K562 (cell line): ENCODE results near the gene TFEC. TPM values are rescaled to one million over a fixed set of nuclear protein-coding genes. Genes with fewer than 3 reads are reported as not detected.

Source experiments
- ATAC-seq: fragments of 200-7000 bp; cut with Tn5 transposase; 3 replicates; pipeline ENCODE4 v1.9.1; 2020; ENCODE audit warnings: moderate library complexity
- BruUV-seq: library from RNA; stranded (reverse); fragments of 400-500 nt; replicated peaks from 2 replicates; lab custom pipeline; 2021; lab: Mats Ljungman, UMichigan
- CTCF ChIA-PET: fragments of 300-600 bp; formaldehyde crosslinking; extraction: SDS; loops from one replicate; lab custom pipeline; 2021; ENCODE audit warnings: low intra/inter-chr PET ratio; lab: Yijun Ruan, JAX
- POLR2A ChIA-PET: fragments of 300-600, 350-650 bp; sonication (Branson Sonifier 250); formaldehyde crosslinking; extraction: SDS; loops from one replicate; lab custom pipeline; 2021; ENCODE audit warnings: antibody characterized with exemption, inconsistent platforms; lab: Yijun Ruan, JAX
- DNase-seq, 4 experiments: peaks; one replicate each; pipeline versions ENCODE4 v3.0.0 to v3.0.0-alpha.2; 2011 to 2018; ENCODE audit warnings: low spot score in 3 of 4, mixed read lengths in 3 of 4; ENCODE audit errors: extremely low read depth in 1 of 4
- FAIRE-seq: peaks from 2 replicates; lab custom pipeline; 2011; peaks lifted over from hg19 to GRCh38; lab: Jason Lieb, UNC
- H2AFZ ChIP-seq: 2 replicates; pipeline ENCODE4 v1.6.0; 2011; ENCODE audit warnings: low read depth, low read length, control low read depth, inconsistent platforms
- H3K27ac ChIP-seq: fragments of 200-600 bp; 3 replicates; pipeline ENCODE4 v1.8.0; 2011; ENCODE audit warnings: low read depth, mild to moderate bottlenecking, control low read depth, inconsistent platforms, low read length, moderate library complexity, mixed read lengths; ENCODE audit errors: extremely low read depth
- H3K27me3 ChIP-seq, 2 experiments: fragments of 300-600 bp in 1 of 2; 2 replicates in 1 of 2; 3 replicates in 1 of 2; pipeline versions ENCODE4 v1.6.0 to v1.8.0; 2011; ENCODE audit warnings: inconsistent platforms in 2 of 2, low read length in 2 of 2, mild to moderate bottlenecking in 1 of 2, mixed read lengths in 1 of 2, moderate library complexity in 1 of 2; ENCODE audit not compliant: control insufficient read depth in 2 of 2, insufficient read depth in 2 of 2
- H3K36me3 ChIP-seq: fragments of 300-600 bp; 3 replicates; pipeline ENCODE4 v1.8.0; 2011; ENCODE audit warnings: mild to moderate bottlenecking, low read length, inconsistent platforms; ENCODE audit not compliant: control insufficient read depth, insufficient read depth
- H3K4me1 ChIP-seq, 2 experiments: fragments of 200-600 bp in 1 of 2; replicated peaks in 1 of 2; 2 replicates in 1 of 2; 3 replicates in 1 of 2; pipeline versions ENCODE4 v1.5.1 to v1.8.0; 2011; ENCODE audit warnings: inconsistent platforms in 2 of 2, low read length in 2 of 2, mild to moderate bottlenecking in 1 of 2, mixed read lengths in 1 of 2, moderate library complexity in 1 of 2; ENCODE audit not compliant: control insufficient read depth in 2 of 2, insufficient read depth in 2 of 2
- H3K4me2 ChIP-seq: 2 replicates; pipeline ENCODE4 v1.6.1; 2011; ENCODE audit warnings: low read length, control low read depth, inconsistent platforms, mixed read lengths; ENCODE audit not compliant: insufficient read depth
- H3K4me3 ChIP-seq: fragments of 200-600 bp; sonication (generic), shearing (Covaris generic); 2 replicates; pipeline ENCODE4 v1.5.1; 2016; ENCODE audit warnings: control low read depth, inconsistent platforms
- H3K79me2 ChIP-seq: fragments of 200-600 bp; 3 replicates; pipeline ENCODE4 v1.8.0; 2011; ENCODE audit warnings: low read length, inconsistent platforms; ENCODE audit not compliant: control insufficient read depth, insufficient read depth
- H3K9ac ChIP-seq, 2 experiments: 2 replicates each; pipeline versions ENCODE4 v1.6.0 to v1.6.1; 2011; ENCODE audit warnings: low read depth in 2 of 2, low read length in 2 of 2, control low read depth in 1 of 2, inconsistent platforms in 1 of 2, mild to moderate bottlenecking in 1 of 2, mixed read lengths in 1 of 2; ENCODE audit not compliant: insufficient read depth in 1 of 2
- H3K9me1 ChIP-seq: one replicate; pipeline ENCODE4 v1.6.0; 2011; ENCODE audit warnings: inconsistent platforms, mild to moderate bottlenecking, low read length, moderate library complexity; ENCODE audit not compliant: control insufficient read depth, insufficient read depth
- H3K9me3 ChIP-seq: replicated peaks from 2 replicates; pipeline ENCODE4 v1.5.1; 2011; ENCODE audit warnings: low read depth, low read length, inconsistent platforms; ENCODE audit not compliant: control insufficient read depth, insufficient read depth
- H4K20me1 ChIP-seq: replicated peaks from 2 replicates; pipeline ENCODE4 v1.6.1; 2011; ENCODE audit warnings: low read length, inconsistent platforms, mixed read lengths; ENCODE audit not compliant: control insufficient read depth, insufficient read depth
- ARNT ChIP-seq, 2 experiments: fragments of 450-650 bp; IDR thresholded peaks; 2 replicates each; pipeline ENCODE4 v1.6.1; 2016; ENCODE audit warnings: mild to moderate bottlenecking in 1 of 2
- DDX20 ChIP-seq: fragments of 450-650 bp; IDR thresholded peaks from 2 replicates; pipeline ENCODE4 v1.6.1; 2016; ENCODE audit warnings: missing genetic modification characterization, low read depth, mild to moderate bottlenecking, missing compliant biosample characterization, moderate library complexity
- EWSR1 ChIP-seq: fragments of 450-650 bp; IDR thresholded peaks from 2 replicates; pipeline ENCODE4 v1.6.1; 2018; ENCODE audit warnings: borderline replicate concordance, mild to moderate bottlenecking, low read depth, moderate library complexity; ENCODE audit not compliant: partially characterized antibody
- FOS ChIP-seq: IDR thresholded peaks from 3 replicates; pipeline ENCODE4 v1.6.1; 2011; ENCODE audit not compliant: insufficient read length; ENCODE audit errors: extremely low read depth
- HMG20B ChIP-seq: fragments of 250-450 bp; sonication (Bioruptor Pico); IDR thresholded peaks from 2 replicates; pipeline ENCODE4 v1.5.0; 2021; ENCODE audit warnings: mild to moderate bottlenecking
- RBFOX2 ChIP-seq: fragments of 200-400 bp; formaldehyde crosslinking; IDR thresholded peaks from 2 replicates; pipeline ENCODE4 v1.6.1; 2017; ENCODE audit warnings: low read depth, mild to moderate bottlenecking, low read length, moderate library complexity
- TFAM ChIP-seq: fragments of 250-450 bp; sonication (Bioruptor Pico); conservative IDR thresholded peaks from 2 replicates; pipeline ENCODE4 v1.5.0; 2021; ENCODE audit warnings: mild to moderate bottlenecking, moderate library complexity
- ZC3H11A ChIP-seq: IDR thresholded peaks from 2 replicates; pipeline ENCODE4 v1.6.1; 2012; ENCODE audit warnings: low read depth, low read length, improper control_type of control experiment
- ZNF584 ChIP-seq: fragments of 200-800 bp; sonication (Bioruptor generic); IDR thresholded peaks from 2 replicates; pipeline ENCODE4 v1.6.1; 2016; ENCODE audit warnings: low read depth, mild to moderate bottlenecking, missing genetic modification characterization, missing compliant biosample characterization
- ZNF696 ChIP-seq: fragments of 250-450 bp; sonication (Bioruptor Pico); conservative IDR thresholded peaks from 2 replicates; pipeline ENCODE4 v1.4.0; 2020; ENCODE audit warnings: mild to moderate bottlenecking, moderate library complexity
- WGBS: fragments of 100-300 bp; shearing (Covaris generic); methylation state at CpG from one replicate; pipeline ENCODE4 v1.1.6; 2016; ENCODE audit warnings: low coverage, mixed read lengths; ENCODE audit not compliant: insufficient coverage; ENCODE audit errors: missing lambda C conversion rate; 5-methylcytosine and 5-hydroxymethylcytosine counted together
- in situ Hi-C: fragments of 300-500 bp; cut with MboI; formaldehyde crosslinking; loops from 4 replicates; pipeline ENCODE4 v1.15.0; 2018; ENCODE audit warnings: inconsistent platforms, mixed read lengths
- intact Hi-C: fragments of 100-400 bp; cut with micrococcal nuclease; formaldehyde crosslinking; loops from 2 replicates; pipeline ENCODE4 v1.14.2; 2022
- polyA plus RNA-seq, 8 experiments: library from polyadenylated mRNA; depleted of rRNA in 4 of 8; stranded (reverse) in 5 of 8; unstranded in 3 of 8; fragments of >200 nt; fragmentation: Nextera tagmentation in 2 of 8; fragmentation: Illumina TruSeq in 1 of 8; extraction: Ambion mirVana in 2 of 8; extraction: Trizol in 1 of 8; gene quantifications; 2 replicates each; pipeline versions ENCODE4 v1.2.1 to v1.2.3, GENCODE V29; 2011 to 2014; ENCODE audit warnings: inconsistent platforms in 1 of 8, missing spikeins in 1 of 8
- total RNA-seq, 7 experiments: library from RNA; depleted of rRNA in 6 of 7; stranded (reverse); fragments of >200 nt in 6 of 7; fragmentation: Illumina TruSeq in 2 of 7; extraction: Trizol in 2 of 7; gene quantifications; 2 replicates each; pipeline versions ENCODE4 v1.2.1 to v1.2.3, GENCODE V29; 2011 to 2021; ENCODE audit warnings: low replicate concordance in 1 of 7
- TF ChIP-seq, protein P1 (sequence below): fragments of 450-650 bp; IDR thresholded peaks from one replicate; pipeline ENCODE4 v1.6.1; 2018; ENCODE audit warnings: mild to moderate bottlenecking, moderate library complexity; ENCODE audit not compliant: partially characterized antibody
- TF ChIP-seq, protein P2 (sequence below), 2 experiments: fragments of 450-650 bp; conservative IDR thresholded peaks; 2 replicates each; pipeline ENCODE4 v1.6.1; 2017; ENCODE audit warnings: mild to moderate bottlenecking in 2 of 2, moderate library complexity in 2 of 2

Gene TFEC
- total and polyA plus RNA-seq, 9 of the 15 experiments (the other 6 are each of a cell fraction or from before 2014, with no cell fraction given): 0.01 TPM; not detected in 8

DNA sequence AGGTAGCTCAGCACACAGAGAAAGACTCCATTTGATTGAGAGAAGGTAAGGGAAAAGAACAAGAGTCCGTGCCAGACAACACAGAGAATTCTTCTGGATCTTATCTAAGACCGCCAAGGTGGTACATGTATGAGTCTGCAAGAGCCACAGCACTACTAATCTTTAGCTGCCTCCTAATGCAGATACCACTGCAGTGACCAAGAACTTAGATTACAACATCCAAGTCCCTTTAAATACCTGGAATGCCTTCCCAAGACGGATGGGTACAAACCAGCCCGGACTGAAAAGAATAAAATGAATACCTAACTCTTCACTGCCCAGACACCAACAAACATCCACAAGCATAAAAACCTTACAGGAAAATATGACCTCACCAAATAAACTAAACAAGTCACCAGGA lies 33.3 kb downstream of the TFEC start (continued):
- no peak for TF ChIP-seq DDX20

DNA sequence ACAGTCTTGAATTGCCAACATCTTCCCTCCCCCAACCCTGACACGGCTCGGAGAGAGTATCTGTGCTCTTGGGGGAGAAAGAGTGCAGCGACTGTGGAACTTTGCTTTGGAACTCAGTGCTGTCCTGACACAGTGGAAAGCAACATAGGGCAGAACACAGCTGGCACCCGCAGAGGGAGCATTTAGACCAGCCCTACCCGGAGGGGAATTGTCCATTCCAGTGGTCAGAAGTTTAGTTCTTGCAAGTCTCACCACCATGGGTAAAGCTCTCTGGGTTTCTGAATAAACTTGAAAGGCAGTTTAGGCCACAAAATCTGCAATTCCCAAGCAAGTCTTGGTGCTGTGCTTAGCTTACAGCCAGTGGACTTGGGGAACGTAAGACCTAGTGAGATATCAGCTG lies 34.9 kb downstream of the TFEC start:
- Histone ChIP-seq H3K9me1 (no peaks in the 10 kb centered on the region), H3K9ac (no peak overlapping the region), H3K4me2 (no peak overlapping the region), H3K4me1 (no peaks in the 10 kb centered on the region), H3K27me3 (no peaks in the 10 kb centered on the region), H2AFZ (no peak overlapping the region), H3K36me3 (no peaks in the 10 kb centered on the region), H3K9me3 (peaks cover 6% of the 10 kb centered on the region; the same call in 1 of the 2 replicates), H3K27ac (no peak overlapping the region), H3K4me3 (no peak overlapping the region), H4K20me1 (no peaks in the 10 kb centered on the region), H3K79me2 (no peaks in the 10 kb centered on the region)
- BruUV-seq: no TSS peak
- FAIRE-seq: no peak
- no peak for DNase-seq
- CTCF ChIA-PET: no interaction called here
- 6% methylated on average over 6 of the region's 6 CpGs for WGBS
- POLR2A ChIA-PET: no interaction called here
- no peak for ATAC-seq
- intact Hi-C loops: no loop called here
- in situ Hi-C loops: no loop called here
- TF ChIP-seq ZC3H11A: no peak
- TF ChIP-seq HMG20B (CRISPR knock-in tag): no peak
- no peak for TF ChIP-seq RBFOX2
- TF ChIP-seq TFAM: no peak
- no peak for TF ChIP-seq FOS
- TF ChIP-seq, protein P1, sequence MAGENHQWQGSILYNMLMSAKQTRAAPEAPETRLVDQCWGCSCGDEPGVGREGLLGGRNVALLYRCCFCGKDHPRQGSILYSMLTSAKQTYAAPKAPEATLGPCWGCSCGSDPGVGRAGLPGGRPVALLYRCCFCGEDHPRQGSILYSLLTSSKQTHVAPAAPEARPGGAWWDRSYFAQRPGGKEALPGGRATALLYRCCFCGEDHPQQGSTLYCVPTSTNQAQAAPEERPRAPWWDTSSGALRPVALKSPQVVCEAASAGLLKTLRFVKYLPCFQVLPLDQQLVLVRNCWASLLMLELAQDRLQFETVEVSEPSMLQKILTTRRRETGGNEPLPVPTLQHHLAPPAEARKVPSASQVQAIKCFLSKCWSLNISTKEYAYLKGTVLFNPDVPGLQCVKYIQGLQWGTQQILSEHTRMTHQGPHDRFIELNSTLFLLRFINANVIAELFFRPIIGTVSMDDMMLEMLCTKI: no peak
- no peak for TF ChIP-seq ARNT (IDR thresholded peaks at IDR 0.05)
- TF ChIP-seq, protein P2, sequence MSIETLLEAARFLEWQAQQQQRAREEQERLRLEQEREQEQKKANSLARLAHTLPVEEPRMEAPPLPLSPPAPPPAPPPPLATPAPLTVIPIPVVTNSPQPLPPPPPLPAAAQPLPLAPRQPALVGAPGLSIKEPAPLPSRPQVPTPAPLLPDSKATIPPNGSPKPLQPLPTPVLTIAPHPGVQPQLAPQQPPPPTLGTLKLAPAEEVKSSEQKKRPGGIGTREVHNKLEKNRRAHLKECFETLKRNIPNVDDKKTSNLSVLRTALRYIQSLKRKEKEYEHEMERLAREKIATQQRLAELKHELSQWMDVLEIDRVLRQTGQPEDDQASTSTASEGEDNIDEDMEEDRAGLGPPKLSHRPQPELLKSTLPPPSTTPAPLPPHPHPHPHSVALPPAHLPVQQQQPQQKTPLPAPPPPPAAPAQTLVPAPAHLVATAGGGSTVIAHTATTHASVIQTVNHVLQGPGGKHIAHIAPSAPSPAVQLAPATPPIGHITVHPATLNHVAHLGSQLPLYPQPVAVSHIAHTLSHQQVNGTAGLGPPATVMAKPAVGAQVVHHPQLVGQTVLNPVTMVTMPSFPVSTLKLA (conservative IDR thresholded peaks at IDR 0.05): no peak
- TF ChIP-seq ZNF584: no peak
- TF ChIP-seq ZNF696 (CRISPR knock-in tag): no peak
- TF ChIP-seq EWSR1: no peak
